Thyroid gland (tissue), 4 donors: Measurements from ENCODE around the gene ARL15. TPM values are rescaled to one million over a fixed set of nuclear protein-coding genes. Genes with fewer than 3 reads are reported as not detected.

ENCODE experiments used
- DNase-seq, 2 donors: peaks; one replicate each; pipeline ENCODE4 v3.0.0-alpha.2; 2019
- H3K27ac ChIP-seq, 3 donors: fragments of 200-600 bp; sonication (generic); 1 replicate in 2 of 3; 2 replicates in 1 of 3; pipeline ENCODE4 v1.5.1; 2016 to 2019; ENCODE audit warnings: mild to moderate bottlenecking in 1 of 3, moderate library complexity in 1 of 3
- H3K27me3 ChIP-seq: fragments of 200-600 bp; sonication (generic); one replicate; pipeline ENCODE4 v1.5.1; 2019
- H3K36me3 ChIP-seq, 2 donors: fragments of 200-600 bp; sonication (generic); one replicate each; pipeline ENCODE4 v1.5.1; 2016 to 2019
- H3K4me1 ChIP-seq, 2 donors: fragments of 200-600 bp; sonication (generic); one replicate each; pipeline ENCODE4 v1.5.1; 2017 to 2019
- H3K4me3 ChIP-seq, 3 donors: fragments of 200-600 bp; sonication (generic); replicated peaks in 1 of 3; 1 replicate in 2 of 3; 2 replicates in 1 of 3; pipeline ENCODE4 v1.5.1; 2016; ENCODE audit warnings: mild to moderate bottlenecking in 1 of 3
- H3K9me3 ChIP-seq: fragments of 200-600 bp; sonication (generic); one replicate; pipeline ENCODE4 v1.5.1; 2017
- POLR2A ChIP-seq, 2 donors: fragments of 450-650 bp; IDR thresholded peaks; one replicate each; pipeline ENCODE4 v1.6.1; 2017; ENCODE audit warnings: antibody characterized with exemption in 2 of 2, mild to moderate bottlenecking in 2 of 2, moderate library complexity in 1 of 2
- WGBS, 2 donors: methylation state at CpG; one replicate each; pipeline ENCODE4 v1.1.5; 2017; 5-methylcytosine and 5-hydroxymethylcytosine counted together
- intact Hi-C: fragments of 100-400 bp; cut with DNase I; formaldehyde crosslinking; loops from one replicate; pipeline ENCODE4 v1.15.1; 2023
- total RNA-seq, 4 donors: library from RNA; depleted of rRNA; stranded (reverse); fragments of >200 nt; gene quantifications; one replicate each; pipeline ENCODE4 v1.2.3, GENCODE V29; 2016
- TF ChIP-seq, protein P1 (sequence below), 6 experiments: fragments of 200-600 bp in 3 of 6; fragments of 450-650 bp in 3 of 6; sonication (generic) in 3 of 6; IDR thresholded peaks; one replicate each; pipeline ENCODE4 v1.5.1; 2016 to 2019; ENCODE audit warnings: antibody characterized with exemption in 6 of 6, mild to moderate bottlenecking in 2 of 6, inconsistent platforms in 1 of 6, moderate library complexity in 1 of 6

ARL15 gene
- total RNA-seq, 4 donors from 2014 or later, result 23.2 to 39.0 (median 29.5) TPM

DNA sequence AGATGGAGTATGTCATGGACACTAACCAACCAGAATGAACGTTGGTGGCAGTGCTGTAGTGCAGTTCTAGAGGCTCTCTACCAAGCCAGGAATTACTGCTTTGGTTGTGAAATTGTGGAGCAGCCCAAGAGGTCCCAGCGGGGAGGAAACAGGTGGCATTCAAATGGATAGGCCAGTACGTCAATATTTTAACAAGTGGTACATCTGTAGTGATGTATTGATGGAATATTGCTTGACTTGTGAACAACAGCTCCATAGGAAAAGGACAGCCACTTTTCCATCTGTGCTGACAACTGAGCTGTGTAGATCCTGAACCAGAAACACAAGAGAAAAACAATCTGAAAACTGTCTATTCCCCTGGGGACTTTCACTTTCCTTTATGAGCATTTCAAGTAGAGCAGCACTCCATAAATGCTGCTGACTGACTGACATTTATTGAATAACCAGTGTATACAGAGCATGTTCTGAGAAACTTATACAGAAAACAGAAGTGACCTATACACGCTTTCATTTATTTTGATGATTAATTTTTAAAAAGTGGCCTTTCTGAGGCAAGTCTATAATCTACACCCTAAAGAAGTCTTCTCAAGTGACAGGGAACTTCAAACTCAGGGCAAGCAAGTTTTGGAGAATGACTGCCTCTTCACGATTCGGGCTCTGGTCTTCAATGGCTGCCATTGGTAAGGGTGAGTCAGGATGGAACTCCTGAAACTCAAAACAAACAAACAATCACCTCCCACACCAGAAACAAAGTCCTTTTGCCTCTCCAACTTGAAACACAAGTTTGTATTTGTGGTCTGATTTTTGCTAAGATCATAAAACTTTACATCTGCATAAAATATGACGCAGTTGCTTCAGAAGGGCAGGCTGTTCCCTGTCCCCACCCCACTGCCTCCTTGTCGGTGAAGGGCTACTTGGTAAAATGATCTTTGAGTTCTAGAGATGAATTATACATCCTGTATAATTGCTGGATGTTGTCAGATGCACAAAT lies 387.6 kb downstream of the ARL15 start:
- no peaks in the 10 kb centered on the region for H3K9me3 ChIP-seq
- intact Hi-C loops, result no loop called here
- H3K27ac ChIP-seq, result no peak overlapping the region
- no peak for TF ChIP-seq POLR2A (IDR thresholded peaks at IDR 0.05)
- TF ChIP-seq, protein P1, sequence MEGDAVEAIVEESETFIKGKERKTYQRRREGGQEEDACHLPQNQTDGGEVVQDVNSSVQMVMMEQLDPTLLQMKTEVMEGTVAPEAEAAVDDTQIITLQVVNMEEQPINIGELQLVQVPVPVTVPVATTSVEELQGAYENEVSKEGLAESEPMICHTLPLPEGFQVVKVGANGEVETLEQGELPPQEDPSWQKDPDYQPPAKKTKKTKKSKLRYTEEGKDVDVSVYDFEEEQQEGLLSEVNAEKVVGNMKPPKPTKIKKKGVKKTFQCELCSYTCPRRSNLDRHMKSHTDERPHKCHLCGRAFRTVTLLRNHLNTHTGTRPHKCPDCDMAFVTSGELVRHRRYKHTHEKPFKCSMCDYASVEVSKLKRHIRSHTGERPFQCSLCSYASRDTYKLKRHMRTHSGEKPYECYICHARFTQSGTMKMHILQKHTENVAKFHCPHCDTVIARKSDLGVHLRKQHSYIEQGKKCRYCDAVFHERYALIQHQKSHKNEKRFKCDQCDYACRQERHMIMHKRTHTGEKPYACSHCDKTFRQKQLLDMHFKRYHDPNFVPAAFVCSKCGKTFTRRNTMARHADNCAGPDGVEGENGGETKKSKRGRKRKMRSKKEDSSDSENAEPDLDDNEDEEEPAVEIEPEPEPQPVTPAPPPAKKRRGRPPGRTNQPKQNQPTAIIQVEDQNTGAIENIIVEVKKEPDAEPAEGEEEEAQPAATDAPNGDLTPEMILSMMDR (IDR thresholded peaks at IDR 0.05), result no peak
- 82 to 87% methylated on average over 8 of the region's 8 CpGs for WGBS, 2 donors
- no peaks in the 10 kb centered on the region for H3K36me3 ChIP-seq
- DNase-seq, result no peak
- H3K4me3 ChIP-seq, result no peak overlapping the region
- no peaks in the 10 kb centered on the region for H3K27me3 ChIP-seq
- no peaks in the 10 kb centered on the region for H3K4me1 ChIP-seq

DNA sequence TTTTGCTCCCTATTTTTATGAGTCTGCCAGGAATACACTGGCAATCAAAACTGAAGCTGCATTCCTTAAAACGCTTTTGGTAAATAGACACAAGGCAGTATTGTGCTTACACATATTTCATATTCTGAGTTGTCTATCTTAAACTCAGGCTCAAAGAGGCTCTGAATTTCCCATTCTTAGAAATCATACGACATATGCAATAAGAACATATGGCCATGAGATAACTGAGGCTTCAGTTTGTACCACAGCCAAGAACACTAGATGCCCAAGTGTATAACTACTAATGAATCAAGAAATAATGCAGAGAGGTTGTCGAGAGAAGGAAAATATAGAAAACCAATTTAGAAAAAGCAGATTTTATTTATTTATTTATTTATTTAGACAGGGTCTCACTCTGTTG lies 392.5 kb downstream of the ARL15 start:
- WGBS, 2 donors, result 87 to 93% methylated on average over 3 of the region's 3 CpGs
- intact Hi-C loops, result no loop called here
- H3K27me3 ChIP-seq, result no peaks in the 10 kb centered on the region

DNA sequence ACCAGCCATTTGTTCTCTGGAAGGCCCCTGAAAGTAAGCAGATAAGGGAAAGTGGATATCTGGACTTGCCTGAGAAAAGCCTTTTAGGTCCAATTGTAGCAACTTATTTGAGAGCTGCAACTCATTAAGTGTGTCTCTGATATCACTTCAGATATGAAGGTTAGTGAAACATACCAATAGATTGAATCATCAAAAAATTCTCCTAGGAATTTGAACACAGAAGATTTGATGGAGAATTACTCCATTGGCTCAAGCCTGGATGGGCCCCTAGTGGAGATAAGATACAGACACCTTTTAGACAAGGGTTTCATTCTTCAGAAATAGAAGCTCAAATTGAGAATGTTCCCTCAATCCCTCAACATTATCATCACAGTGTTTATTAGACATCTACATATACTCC lies 393.3 kb downstream of the ARL15 start:
- Histone ChIP-seq H3K4me1 (no peaks in the 10 kb centered on the region), H3K36me3 (no peaks in the 10 kb centered on the region), H3K27me3 (no peaks in the 10 kb centered on the region), H3K27ac (no peak overlapping the region), H3K4me3 (no peak overlapping the region), H3K9me3 (no peaks in the 10 kb centered on the region)
- DNase-seq, result no peak
- TF ChIP-seq, protein P1 (IDR thresholded peaks at IDR 0.05), result no peak
- no peak for TF ChIP-seq POLR2A (IDR thresholded peaks at IDR 0.05)
- intact Hi-C loops, result no loop called here

More for the DNA sequence above, 392.5 kb downstream of the ARL15 start:
- H3K36me3 ChIP-seq, result no peaks in the 10 kb centered on the region
- no peaks in the 10 kb centered on the region for H3K4me1 ChIP-seq
- H3K9me3 ChIP-seq, result no peaks in the 10 kb centered on the region
- TF ChIP-seq POLR2A (IDR thresholded peaks at IDR 0.05), result no peak
- TF ChIP-seq, protein P1 (IDR thresholded peaks at IDR 0.05), result no peak
- no peak for DNase-seq
- H3K27ac ChIP-seq, result no peak overlapping the region
- no peak overlapping the region for H3K4me3 ChIP-seq

DNA sequence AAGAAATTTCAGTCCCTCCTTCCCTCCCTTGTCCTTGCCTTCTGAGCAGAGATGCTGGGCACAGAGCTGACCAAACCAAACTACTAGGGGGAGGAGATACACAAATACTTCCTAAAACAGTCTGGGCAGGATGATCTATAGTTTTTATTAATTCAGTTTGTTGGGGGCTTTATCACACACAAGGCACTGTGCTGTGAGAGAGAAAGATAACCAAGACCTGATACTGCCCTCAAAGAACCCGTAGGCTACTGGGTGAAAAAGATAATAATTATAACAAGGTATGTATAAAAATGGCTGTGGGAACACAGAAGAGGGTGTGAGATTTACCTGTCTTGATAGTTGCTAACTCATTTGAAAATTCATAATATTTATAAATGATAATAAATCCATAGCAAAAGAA lies 395.3 kb downstream of the ARL15 start:
- no peak for DNase-seq
- no peak for TF ChIP-seq POLR2A (IDR thresholded peaks at IDR 0.05)
- TF ChIP-seq, protein P1 (IDR thresholded peaks at IDR 0.05), result no peak
- Histone ChIP-seq H3K36me3 (no peaks in the 10 kb centered on the region), H3K4me3 (no peak overlapping the region), H3K9me3 (no peaks in the 10 kb centered on the region), H3K4me1 (no peaks in the 10 kb centered on the region), H3K27ac (no peak overlapping the region), H3K27me3 (no peaks in the 10 kb centered on the region)
- intact Hi-C loops, result no loop called here
- 94 to 98% methylated on average over 1 of the region's 1 CpG for WGBS, 2 donors

DNA sequence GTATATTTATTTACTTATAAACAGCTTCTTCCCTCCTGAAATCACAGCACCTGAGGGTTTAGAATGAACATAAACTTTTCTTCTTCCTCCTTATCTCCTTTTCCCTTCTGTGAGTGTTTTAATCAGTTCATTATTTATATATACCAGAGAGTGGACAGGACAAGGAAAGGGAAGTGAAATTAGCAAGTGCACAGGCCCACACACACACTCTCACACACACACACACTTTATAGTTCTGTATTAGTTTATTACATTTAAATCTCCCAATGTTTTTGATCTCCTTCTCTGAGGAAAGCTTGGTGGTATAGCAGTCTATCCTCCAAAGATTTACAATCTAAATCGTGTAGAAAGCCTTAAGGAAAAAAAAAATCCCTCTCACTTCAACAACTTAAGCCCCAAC lies 396.4 kb downstream of the ARL15 start:
- Histone ChIP-seq H3K36me3 (no peaks in the 10 kb centered on the region), H3K27ac (no peak overlapping the region), H3K4me1 (no peaks in the 10 kb centered on the region), H3K4me3 (no peak overlapping the region), H3K9me3 (no peaks in the 10 kb centered on the region), H3K27me3 (no peaks in the 10 kb centered on the region)
- no peak for TF ChIP-seq POLR2A (IDR thresholded peaks at IDR 0.05)
- TF ChIP-seq, protein P1 (IDR thresholded peaks at IDR 0.05), result no peak
- intact Hi-C loops, result no loop called here
- WGBS, 2 donors, result 68 to 81% methylated on average over 1 of the region's 1 CpG
- DNase-seq, result no peak
